NOMO-1 treated with dmso at 0.1 percent for 144 hours (cell line): ENCODE data around the gene OR13J1.

Source experiments
- DNase-seq: peaks from one replicate; lab custom pipeline; 2025; ENCODE audit not compliant: unreplicated experiment; lab: John Stamatoyannopoulos, UW

Gene OR13J1

DNA sequence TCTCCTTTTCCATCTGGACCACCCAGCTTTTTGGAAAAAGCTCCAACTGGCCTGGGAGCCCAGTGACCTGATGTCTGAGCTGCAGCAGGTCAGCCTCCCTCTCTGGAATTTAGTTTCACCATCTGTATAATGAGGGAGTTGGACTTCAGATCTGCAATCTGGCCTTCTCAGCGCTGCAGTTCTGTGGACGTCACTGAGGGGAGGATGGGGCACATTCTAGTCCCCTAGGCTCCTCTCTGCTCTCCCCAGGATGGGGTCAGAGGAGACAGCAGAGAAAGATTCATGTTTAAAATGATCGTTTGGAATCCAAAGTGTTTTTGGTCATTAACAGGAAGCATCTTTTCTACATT is 10.2 kb downstream of the OR13J1 start:
- DNase-seq: no peak

DNA sequence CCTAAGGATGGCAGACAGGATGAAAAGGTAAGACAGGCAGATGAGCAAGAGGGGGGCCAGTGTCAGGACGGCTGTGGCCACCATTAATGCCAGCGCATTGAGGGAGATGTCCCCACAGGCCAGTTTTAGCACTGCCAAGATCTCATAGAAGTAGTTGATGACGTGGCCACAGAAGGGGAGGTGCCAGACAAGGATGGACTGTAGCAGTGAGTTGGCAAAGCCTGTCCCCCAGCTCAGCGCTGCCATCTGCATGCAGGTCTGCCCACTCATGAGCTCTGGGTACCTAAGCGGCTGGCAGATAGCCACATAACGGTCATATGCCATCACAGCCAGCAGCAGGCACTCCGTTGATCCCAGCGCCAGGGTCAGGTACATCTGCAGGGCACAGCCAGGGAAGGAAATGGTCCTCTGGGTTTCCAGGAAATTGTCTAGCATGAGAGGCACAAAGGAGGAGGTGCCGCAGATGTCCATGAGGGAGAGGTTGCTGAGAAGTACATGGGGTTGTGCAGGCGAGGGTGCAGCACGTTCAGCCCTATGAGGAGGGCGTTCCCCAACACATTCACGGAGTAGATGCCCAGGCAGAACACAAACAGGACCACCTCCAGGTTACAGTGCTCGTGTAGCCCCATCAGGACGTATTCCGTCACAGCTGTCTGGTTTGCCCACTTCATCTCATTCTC is 10.8 kb downstream of the OR13J1 start:
- no peak for DNase-seq

DNA sequence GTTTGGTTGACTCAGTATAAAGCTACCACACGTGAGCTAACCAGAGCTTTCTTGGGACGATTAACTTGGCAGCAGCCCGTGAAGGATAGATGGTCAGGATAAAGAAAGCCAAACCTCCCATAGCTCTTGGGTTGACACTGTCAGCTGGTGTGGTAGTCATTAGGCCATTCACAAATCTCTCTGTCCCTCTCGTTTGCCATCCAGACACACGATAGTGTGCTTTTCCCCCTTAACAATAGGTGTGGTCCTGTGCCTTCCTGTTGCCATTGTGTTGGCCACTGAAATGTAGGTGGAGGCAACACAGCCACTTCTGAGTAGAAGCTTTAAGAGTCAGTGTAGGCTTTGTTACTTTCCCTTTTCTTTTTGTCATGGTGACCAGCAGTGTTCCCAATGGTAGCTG is 11.7 kb downstream of the OR13J1 start:
- no peak for DNase-seq

DNA sequence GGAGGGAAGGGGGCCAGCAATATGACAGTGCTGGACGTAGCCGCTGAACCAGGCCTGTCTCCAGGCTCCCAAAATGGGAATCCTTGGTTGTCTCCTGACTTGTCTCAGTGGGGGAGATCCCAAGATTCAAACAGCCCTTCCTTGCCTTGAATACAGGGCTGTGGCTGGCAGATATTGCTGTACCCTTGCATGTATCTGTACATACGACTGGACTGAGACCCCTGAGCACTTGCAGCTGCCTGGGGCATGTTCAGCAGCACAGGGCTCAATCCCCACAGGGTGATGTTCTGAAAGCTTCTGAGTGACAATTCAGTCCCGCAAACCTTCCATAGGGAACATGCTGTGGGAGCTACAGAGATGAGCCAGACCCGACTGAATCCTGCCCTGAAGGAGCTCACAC is 13.3 kb downstream of the OR13J1 start:
- no peak for DNase-seq

DNA sequence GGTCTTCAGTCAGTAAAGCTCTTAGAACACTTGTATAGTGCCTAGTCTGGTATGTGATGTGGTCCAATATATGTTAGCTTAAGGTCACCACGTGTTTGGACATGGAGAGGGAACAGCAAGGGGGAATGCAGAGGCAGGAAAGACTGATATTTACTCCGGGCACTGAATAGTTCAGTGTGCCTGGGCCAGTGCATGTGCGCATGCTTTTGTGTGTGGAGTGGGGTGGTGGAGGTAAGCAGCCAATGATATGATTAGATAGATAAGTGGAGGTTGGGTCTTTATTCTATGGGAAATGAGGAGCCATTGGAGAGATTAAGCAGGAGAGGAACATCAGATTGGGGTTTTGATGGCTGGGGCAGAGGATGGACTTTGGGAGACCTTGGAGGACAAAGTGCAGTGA is 14.0 kb downstream of the OR13J1 start:
- no peak for DNase-seq

DNA sequence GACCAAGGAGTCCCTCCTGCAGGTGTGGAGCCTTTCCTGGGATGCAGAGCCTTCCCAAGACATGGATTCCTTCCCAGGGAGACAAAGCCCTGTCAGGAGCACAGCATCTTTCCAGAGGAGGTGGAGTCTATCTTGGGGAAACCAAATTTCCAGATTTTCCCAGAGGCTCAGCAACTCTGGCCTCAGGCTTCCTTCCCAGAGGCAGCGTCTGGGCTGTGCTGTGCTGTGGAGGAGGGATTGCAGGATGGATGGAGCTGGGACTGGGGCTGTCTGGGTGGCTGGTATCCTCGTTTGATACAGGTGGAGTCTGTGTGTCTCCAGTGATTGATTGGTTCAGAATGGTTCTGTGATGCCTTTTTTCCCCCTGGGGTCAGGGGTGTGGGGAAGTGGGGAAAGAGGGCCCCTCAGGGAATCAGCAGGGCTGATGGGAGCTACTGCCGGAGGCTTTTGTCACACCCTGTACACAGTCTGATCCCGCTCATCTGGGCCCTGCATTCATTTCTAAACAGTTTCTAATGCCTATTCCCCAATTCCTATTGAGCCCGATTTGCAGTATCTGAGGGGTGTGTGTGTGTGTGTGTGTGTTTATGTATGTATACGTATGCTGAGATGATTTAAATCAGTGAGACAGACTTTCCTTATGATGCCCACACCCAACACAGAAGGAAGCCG is 16.0 kb downstream of the OR13J1 start:
- DNase-seq: no peak

DNA sequence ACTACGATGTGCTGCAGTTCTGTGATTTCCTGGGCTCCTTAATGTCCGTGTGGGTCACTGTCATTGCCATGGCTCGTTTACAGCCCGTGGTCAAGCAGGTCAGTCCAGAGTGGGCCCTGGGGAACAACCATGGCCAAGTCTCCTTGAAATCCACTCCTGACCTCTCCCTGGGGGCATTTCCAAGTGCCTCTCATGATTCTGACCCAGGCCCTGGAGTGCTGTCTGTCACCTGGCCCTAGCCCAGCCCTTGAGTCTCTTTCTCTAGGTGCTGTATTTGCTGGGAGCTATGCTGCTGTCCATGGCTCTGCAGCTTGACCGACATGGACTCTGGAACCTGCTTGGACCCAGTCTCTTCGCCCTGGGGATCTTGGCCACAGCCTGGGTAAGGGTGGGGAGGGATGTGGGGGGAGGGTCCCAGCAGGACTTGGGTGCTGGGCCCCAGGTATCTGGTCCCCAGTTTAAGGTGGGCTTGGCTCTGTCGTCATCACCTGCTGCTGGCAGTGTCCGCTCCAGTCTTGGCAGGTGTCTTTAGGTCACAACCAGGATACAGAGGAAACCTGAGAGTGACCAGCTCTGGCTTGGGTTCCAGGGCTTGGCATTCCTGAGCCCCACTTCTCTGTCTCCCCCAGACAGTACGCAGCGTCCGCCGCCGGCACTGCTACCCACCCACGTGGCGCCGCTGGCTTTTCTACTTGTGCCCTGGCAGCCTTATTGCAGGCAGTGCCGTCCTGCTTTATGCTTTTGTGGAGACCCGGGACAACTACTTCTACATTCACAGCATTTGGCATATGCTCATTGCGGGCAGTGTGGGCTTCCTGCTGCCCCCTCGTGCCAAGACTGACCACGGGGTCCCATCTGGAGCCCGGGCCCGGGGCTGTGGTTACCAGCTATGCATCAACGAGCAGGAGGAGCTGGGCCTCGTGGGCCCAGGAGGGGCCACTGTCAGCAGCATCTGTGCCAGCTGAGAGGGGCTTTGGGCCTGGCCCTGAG is 17.0 kb downstream of the OR13J1 start:
- DNase-seq: no peak

DNA sequence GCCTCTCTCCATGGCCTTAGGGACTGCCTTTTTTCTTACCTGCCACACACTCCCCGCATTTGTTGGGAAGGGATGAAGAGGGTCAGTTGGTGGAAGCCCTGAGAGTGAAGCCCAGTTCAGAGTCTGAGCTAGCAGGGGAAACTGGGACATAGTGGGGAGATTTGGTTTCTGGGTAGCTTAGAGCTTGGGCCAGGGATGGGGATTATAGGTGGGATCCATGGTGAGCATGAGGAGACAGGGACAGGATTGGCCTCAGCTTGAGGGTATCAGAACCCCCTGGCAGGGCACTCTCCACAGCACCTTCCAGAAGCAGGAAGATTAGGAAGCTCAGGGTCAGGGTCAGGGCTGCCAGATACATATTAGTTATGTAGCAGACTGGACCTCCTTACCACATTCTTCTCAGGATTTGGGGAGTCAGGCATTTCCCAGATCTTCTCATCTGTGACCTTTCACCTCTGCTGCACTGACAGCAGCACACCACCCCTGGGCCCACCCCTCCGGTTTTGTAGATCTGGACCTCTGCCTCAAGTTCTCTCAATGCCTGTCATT is 17.9 kb downstream of the OR13J1 start:
- DNase-seq: no peak

DNA sequence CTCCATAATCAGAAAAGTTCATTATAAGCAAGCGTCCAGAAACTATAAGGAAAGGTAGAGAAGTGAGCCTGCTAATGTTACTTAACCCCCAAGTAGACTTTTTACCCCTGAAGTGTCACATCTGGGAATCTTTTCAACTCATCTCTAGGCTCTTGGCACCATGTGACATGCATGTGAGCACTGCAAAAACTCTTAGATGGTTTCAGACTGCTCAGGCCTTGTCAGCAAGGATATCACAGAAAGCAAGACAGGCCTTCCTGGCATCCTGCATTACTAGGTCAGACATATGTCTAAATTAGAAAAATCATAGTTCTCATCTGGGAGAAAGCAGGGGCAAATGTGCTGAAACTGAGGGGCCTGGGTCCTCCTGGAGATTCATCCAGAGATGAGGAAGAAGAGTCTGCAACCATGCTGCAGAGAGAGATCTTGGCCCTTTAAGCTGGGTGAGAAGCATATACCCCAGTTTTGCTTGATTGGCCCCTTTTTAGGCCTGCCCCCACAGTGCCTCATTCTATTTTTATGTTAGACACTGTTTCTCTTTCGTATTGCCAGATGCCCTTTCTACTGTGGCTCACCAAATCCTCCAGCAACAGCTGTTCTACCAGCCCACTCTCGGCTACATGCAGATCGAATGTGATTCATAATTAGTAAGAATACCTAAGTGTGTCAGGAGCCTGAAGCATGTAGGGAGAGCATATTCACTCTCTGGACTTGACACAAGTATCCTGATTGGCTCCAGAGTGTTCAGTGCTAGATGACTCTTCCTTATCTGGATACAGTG is 22.2 kb downstream of the OR13J1 start:
- no peak for DNase-seq

DNA sequence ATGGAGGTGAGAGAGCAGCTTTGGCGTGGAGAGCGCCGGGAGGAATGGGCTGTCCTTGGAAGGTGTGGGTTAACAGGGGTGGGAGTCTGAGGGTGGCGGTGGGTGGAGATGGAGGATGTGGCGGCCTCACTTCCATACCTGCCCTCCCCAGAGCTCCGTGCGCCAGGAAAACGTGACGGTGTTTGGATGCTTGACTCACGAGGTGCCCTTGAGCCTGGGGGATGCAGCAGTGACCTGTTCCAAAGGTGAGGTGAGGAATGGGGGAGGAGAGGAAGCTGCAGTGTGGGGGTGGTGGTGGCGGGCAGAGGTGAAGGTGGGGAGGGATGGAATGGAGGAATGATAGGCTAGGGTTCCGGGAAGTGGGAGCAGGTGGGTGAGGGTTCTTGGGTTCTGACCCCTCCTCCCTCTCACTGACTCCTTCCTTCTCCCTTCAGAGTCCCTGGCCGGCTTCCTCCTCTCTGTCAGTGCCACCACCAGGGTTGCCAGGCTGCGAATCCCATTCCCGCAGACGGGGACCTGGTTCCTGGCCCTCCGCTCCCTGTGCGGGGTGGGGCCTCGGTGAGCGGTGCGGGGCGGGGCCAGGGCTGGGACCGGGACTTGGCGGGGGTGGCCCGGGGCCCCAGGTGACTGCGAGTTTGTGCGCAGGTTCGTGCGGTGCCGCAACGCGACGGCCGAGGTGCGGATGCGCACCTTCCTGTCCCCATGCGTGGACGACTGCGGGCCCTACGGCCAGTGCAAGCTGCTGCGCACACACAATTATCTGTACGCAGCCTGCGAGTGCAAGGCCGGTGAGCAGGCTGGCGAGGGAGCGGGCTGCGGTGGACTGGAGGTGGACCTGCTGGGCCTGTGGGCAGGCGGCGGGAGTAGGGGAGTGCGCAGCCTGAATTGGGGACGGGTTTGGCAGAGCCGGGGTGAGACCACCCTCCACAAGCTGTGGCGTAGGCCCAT is 24.1 kb downstream of the OR13J1 start:
- DNase-seq: no peak

DNA sequence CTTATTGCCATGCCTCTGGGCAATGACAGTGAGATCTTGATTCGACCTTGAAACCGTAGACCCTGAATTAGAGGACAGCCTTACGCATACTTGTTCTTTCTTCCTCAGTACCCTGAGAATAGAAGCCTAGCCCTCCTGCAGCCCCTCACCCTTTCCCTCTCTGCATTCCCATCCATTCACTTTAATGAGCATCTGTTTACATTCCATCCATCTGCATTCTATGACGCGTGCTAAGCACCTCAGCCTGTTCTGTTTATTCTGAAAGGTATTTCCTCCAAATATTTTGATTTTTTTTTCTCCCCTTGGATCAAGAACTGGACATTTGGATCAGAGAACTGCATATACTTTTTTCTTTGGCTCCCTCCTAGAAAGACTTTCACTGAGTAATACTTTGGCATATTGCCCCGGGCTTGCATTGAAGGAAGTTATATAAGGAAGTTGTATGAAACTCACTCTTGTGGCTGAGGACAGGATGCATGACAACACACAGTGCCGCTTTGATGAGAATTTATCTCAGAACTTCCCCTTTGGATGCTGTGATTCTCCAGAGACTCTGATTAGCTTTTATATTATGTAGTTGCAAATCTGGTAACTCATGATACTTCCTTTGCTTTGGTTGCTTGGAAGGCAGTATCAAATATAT is 25.5 kb downstream of the OR13J1 start:
- peak; percentile 91 for DNase-seq

DNA sequence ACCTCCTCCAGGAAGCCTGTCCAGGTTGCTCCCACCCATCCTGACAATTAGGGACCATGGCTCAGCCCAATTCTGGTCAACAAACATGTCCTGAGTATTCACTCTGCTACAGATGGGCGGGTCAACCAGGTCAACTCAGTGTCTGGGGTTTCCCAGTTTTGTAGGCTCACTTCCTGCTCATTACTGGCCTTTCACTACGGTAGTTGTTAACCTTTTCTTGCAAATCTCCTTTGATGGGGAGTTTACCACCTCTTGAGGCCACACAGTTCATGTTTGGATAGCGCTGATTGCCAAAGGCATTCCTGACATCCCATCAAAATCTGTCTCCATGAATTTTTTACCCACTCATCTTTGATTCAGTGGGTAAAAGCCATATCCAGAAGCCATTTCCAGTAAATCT is 27.4 kb downstream of the OR13J1 start:
- DNase-seq: no peak

DNA sequence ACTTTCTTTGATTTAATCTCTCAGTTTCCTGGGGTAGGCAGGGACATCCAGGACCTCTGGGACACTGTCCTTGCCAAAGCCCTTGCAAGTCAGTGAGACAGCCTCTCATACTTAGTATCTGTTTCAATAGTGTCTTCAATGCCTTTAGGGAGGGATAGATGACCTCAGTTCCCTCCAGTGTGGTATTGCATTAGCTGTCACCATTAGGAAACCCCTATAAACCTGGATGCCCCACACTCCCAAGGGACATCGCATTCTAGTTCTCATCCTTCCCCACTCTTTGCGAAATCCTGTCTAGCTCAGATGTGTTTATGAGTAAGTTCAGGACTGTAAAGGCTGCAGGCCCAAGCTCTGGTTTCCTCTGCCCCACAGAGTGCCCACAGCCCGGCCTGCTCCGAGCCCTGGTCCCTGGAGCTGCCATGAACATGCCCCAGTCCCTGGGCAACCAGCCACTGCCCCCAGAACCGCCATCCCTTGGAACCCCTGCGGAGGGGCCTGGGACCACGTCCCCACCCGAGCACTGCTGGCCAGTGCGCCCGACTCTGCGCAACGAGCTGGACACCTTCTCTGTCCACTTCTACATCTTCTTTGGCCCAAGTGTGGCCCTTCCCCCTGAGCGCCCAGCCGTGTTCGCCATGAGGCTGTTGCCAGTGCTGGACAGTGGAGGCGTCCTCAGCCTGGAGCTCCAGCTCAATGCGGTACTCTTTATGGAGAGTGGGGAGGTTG is 28.0 kb downstream of the OR13J1 start:
- no peak for DNase-seq

DNA sequence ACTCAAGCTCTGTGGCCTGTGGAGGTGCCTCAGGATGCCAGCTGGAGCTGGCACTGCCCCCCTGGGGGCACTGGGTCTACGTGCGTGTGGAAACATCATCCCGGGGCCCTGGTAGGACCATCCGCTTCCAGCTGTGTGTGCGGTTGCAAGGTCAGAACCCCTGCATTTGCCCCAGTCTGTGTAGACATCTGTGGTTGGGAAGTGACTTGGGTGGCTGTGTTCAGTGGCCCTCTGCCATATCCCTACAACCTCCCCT is 28.6 kb downstream of the OR13J1 start:
- no peak for DNase-seq

DNA sequence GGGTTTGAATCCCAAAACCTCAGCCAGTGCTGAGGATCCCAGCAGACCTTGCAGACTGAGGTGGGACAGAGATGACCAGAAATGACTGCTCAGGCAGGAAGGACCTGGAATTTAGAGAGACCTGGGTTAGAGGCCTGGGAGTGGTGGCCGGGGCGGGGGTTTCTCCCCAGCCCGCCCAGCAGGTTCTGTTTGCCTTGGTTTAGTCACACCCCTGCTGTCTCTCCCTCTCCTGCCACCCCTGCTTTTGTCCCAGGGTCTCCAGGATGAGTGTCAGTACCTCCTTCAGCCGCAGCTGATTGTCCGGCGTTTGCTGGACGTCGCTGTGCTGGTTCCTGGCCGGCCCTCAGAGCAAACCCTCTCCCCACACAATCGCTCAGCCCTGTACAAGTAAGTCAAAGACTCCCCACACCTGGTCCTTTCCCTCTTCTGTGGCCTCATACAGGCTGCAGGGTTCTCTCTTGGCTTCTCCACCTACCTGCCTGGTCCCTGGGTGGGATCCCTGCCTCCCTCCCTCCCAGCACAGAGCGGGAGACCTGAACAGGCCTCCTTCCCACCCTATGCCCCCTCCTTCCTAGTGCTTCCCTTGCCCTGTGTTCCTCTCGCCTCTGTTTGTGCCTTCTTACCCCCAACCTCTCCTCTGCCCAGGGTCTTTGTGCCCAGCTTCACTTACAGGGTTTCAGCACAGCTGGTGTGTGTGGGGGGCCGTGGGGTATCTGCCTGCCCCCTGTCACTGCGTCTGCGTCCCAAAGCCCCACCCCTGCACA is 29.1 kb downstream of the OR13J1 start:
- DNase-seq: no peak

DNA sequence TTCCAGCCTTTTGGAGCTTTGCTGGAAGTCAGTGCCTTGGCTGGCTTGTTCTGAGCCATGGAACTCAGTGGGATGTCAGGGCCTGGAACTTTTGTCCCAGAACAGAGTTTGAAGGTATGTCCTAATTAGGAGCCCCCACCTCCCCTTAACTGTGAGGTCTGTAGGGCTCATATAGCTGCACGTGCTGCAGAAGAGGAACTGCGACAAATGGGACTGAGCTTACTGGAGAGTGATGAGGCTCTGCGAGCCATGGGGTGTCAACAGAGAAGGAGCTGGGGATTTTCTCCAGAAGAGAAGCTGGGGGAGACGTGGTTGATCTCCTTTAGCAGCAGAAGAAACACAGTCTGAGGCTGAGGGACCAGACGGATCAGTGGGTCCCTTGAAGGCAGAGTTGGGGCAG is 30.3 kb downstream of the OR13J1 start:
- DNase-seq: no peak

DNA sequence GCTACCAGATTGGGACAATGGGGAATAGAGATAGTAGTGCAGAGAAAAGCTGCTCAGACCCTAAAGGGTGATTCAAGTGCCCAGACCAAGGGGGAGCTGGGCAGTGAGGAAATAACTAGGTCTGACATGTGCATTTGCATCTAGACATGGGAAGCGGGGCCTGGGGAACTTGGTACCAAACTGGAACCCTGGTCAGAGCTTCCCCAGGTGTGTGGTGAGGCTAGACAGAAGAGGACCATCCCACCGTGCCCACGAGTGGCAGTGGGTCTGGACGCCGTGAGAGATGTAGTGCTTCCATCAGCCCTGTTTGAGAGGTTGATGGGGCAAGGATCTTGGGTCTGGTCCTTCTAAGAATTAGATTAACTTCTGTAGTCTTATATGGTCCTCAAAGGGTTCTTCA is 33.6 kb downstream of the OR13J1 start:
- no peak for DNase-seq

DNA sequence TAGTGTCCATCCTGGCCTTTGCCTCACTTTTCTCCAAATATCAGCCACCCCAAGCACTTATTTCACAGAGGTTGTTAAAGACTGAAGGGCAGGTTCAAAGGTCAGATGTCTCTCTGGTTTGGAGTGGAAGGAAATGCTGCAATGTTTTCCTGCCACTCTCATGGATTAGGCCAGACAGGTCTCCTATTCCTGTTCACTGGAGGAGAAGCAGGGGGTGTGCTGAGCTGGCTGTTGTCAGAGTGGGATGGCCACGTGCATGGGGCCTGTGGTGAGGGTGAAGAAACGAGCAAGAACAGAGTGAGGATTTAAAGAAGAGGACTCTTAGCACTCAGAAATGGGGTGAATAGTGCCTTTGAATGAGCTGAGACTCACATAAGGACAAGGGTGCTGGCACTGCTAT is 34.4 kb downstream of the OR13J1 start:
- DNase-seq: no peak
